GM04503 (cell line): ENCODE results near the gene PIP4K2C.

Experiments
- DNase-seq: peaks from one replicate; pipeline ENCODE4 v3.0.0-alpha.2; 2012; ENCODE audit warnings: low read depth

Gene PIP4K2C

DNA sequence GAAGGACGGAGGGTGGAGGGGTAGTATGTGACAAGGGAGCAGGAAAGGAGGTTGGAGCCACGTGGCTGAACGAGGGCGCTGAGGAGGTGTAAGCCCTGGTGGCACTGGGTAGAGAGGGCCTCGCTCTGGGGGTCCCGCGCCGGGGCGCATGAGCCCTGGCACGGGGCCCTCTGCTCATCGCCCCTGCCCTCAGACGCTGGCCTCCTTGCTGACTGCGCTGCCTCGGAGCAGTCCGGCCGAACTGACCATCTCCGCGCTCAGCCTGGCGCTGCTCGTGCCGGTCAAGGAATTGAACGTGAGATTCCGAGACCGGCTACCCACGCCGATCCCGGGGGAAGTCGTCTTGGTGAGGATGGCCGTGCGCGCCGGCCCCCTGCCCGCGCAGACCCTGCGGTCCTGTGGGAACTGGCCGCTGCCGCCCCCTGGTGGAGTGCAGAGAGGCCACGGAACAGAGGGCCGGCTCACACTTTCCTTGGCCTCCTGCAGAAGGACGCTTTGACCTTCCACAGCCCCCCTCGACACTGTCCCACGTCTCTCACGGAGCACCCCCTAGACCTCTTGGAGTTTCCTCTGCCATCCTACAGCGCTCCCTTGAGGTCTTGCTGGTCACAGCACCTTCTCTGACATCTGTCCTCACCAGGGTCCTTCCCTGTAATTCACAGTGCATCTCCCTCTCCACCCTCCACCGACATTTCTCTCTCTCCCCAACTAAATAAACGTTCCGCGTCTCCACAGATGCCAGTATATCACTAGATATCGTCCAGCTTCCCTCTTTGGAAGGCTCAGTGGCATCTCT, 30.7 kb downstream of the PIP4K2C start:
- DNase-seq, result no peak

DNA sequence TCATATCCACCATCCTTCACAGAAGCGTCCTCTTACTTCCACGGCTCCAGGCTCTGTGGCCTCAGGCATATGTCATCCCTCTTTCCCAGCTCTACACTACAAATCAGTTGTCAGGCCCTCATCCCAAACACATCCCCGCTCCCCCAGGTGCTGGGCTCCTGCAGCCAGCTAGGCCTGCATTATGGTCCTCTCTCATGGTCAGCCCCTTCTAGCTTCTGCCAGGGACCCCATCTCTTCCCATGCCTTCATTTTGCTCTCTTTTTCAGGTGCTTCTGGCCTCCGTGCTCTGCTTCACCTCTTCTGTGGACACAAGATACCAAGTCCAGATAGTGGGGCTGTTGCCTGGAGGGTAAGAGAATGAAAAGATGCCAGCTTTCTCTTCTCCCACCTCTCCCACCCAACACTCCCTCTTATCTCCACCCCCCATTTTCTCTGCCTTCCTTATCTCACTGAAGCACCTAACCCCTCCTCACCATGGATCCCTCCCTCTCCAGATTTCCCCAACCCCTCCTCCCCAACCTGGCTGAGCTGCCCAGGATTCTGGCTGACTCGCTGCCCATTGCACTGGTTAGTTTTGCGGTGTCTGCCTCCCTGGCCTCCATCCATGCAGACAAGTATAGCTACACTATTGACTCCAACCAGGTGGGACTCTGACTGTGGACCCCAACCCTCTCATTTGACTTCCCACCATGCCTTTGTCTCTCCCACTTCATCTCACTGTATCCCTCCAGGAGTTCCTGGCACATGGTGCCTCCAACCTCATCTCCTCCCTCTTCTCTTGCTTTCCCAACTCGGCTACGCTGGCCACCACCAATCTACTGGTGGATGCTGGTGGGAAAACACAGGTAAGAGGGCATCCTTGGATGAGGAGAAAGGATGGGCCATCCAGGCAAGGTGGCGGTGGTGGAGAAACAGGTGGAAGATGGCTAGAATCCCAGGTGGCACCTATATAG, 31.6 kb downstream of the PIP4K2C start:
- no peak for DNase-seq

DNA sequence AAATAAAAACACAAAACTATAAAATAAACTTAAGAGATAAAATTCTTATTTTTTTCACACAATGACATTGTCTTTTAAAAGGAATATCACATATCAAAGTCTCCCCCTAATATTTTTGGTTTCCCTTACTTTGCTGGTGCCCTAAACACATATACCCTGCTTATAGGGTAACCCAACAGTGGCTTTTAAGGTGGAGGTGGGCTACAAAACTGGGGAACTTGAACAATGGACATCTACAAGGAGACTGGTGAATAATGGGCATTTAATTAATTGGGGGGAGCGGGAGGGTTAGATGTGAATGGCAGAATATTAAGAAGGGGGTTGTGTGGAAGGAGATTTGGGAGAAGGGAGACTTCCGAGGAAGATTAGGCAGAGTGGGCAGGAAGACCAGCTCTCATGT, 32.4 kb downstream of the PIP4K2C start:
- no peak for DNase-seq

DNA sequence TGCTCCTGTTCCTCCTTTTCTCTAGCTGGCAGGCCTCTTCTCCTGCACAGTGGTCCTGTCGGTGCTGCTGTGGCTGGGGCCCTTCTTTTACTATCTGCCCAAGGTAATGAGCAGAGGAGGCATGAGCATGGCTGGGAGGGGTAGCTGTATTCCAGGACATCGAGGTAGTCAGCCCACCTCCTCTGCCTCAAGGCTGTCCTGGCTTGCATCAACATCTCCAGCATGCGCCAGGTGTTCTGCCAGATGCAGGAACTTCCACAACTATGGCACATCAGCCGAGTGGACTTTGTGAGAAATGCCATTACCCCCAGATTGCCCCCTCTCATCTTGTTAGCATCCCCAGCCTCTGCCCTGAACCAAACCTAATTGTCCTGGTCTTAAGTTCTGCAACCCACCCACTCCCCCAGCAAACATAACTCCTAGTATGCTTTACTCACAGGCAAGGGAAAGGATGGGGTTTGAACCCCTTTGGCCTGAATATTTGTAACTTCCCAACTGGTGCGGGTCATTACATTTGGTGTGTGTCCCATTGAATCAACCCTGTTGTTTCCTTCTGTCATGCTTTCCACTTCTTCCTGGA, 32.9 kb downstream of the PIP4K2C start:
- no peak for DNase-seq

DNA sequence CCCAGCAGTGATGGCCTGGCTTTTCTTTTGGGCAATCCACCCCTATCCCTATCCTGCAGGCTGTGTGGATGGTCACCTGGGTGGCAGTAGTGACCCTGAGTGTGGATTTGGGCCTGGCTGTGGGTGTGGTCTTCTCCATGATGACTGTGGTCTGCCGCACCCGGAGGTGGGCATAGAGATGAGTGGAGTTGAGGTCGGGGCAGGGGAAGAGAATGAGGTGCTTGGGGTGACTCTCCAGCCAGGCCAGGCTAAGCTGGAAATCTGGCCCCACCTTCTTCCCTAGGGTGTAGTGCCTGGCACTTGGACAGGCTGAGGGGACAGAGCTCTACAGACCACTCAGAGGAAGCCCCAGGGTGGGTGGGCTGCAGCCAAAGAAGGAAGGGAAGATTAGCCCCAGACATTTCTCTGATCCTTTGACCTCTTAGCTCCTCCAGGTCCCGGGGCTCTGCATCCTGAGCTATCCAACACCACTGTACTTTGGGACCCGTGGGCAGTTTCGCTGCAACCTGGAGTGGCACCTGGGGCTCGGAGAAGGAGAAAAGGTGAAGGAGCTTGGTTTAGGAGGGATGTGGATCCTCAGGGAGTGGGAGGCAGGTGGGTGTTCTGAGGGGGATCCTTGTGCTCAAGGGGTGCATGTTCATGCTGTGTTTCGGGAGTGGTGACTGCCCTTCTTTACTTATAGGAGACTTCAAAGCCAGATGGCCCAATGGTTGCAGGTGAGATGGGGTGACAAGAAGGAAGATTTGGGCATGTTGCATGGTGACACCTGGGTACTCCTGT, 33.6 kb downstream of the PIP4K2C start:
- no peak for DNase-seq

DNA sequence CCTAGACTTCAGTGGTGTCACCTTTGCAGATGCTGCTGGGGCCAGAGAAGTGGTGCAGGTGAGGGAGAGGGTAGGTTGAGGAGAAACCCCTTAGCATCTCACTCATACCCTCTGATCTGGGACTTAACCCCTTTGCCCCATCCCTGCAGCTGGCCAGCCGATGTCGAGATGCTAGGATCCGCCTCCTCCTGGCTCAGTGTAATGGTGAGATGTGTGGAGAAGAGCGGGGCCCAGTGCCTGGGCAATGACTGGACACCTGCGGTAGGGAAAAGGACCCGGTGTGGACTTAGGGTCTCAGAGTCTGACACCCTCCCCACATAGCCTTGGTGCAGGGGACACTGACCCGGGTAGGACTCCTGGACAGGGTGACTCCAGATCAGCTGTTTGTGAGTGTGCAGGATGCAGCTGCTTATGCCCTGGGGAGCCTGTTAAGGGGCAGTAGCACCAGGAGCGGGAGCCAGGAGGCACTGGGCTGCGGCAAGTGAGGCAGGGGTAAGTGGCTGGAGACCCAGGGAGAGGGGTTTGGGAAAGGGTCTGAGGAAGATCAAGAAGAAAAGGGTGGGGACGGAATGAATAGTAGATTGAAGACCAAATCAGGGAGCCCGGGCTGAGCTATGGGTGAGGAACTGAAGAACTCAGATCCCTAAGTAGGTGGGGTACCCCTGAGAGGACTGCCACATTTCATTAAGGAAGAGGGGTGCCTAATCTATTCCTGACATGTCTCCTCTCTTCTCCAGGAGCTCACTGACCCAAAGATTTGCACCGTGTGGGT, 34.5 kb downstream of the PIP4K2C start:
- DNase-seq, result no peak

DNA sequence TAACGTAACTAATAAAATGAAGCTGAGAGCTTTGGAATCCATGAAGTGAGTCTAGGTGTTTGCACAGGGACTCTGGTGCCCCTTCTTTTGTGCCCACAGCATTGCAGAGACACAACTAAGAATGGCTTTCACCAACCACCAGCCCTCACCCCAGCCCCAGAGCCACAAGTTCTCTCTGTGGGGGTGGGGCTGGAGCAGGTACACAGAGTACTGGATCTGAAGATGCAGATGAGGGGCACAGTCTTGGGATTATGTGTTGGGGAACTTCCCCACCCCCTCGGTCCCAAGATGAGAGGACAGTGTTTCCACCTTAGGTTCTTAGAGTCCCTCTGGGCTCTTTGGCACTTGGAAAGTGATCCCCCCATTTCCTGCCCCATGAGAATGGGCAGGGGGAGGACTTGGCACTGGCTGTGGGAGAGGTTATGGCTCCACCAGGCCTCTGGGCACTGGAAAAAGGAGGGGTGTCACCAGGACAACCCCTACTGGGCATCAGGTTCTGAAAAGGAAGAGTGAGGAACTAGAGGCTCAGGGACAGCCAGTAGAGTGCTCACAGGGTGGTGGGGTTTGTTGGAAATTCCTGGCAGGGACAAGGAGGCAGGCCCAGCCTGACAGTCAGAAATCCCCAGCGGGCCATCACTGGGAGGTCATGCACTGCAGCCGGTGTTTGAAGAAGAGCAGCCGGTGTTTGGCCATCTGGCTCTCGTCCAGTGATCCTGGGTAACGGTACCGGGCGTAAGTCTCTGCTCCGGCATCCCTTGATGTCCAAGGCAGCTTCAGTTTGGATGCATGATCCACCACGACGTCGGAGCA, 35.3 kb downstream of the PIP4K2C start:
- no peak for DNase-seq

DNA sequence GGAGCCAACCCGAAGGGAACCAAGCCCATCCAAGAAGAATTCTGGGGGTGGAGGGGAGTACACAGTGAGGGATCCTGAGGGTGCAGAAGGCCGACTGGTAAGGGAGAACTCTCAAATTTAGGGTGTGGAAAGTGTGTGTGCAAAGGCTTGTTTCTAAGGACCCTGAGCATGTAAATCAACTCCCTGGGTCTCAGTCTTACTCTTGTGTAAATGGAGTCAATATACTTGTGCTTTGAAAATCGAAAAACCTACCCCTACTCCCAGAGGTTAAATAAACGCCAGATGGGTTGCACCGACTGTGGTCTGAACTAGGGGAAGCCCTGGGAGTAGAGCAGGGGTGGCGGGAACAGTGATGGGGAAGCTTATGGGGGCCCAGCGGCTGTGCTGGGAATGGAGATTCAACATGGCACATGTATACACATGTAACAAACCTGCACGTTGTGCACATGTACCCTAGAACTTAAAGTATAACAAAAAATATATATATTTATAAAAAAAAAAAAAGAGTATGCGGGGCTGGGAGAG, 36.0 kb downstream of the PIP4K2C start:
- no peak for DNase-seq

DNA sequence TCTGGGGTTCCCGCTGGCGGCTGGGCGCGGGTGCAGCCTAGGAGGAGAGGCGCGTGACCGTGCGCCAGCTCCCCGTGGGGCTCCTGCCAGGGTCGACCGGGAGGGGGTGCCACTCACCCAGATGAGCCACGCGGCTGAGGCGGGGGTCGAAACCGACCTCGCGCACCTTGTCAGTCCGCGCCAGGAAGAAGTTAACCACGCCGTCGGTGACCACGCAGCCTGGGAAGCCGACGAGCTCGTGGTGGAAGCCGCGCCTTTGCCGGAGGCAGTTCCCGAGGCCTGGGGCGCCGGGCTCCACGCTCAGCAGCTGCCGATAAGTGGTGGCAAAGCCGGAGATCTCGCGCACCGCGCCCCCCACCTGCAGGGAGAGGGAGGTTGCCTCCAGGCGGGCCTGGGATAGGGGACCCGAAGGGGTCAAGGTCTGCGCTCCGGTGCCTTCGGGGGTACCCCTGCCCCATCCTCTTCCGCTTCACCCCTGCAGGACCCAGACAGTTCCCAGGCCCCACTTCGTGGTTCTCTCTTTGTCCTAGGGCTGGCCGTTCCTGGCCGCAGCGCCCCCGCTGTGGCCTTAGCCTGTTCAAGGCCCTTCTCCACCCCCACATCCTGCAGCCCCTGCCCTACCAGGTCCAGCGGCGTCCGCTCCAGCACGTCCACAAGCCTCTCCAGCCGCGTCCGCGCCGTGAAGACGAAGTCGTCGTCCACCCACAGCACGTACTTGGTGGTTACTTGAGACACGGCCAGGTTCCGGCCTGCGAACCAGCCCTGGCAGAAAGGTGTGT, 36.7 kb downstream of the PIP4K2C start:
- DNase-seq, result no peak

DNA sequence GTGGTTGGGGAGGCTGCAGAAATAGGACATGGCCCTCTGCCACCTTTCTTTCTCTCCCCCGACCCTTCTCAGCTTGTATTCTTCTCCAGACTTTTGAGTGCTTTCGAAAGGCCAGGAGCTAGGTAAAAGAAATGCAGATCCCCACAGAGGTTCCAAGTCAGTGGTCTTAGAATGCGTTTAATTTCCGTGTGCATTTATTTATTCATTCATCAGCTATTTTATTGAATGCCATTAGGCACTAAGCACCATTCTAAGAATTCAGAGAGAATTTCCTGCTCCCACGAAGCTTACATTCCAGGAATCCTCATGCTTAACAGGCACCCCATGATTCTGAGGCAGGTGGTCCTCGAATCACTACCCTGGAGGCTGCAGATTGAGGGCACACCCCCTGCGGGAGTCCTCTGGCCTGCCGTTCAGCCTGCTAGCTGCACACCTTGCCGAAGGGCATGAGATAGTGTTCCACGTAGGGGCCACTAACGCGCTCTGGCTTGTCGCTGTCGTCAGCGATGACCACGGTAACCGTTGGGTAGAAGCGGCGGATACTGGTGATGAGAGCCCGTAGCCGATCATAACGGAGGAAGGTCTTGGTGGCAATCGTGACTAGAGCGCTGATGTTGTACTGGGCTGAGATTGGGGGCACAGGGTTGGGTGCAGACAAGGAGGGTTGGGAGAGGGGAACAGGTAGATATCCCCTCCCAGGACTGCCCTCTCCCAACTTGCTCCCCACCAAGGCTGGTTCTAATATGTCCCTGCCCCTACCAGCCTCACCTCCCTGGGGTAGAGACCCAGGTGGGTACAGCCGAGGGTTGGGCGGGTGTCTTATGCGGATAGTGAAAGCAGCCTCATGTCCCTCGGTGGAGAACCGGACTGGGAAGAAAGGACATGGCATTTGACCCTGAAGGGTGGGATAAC, 37.5 kb downstream of the PIP4K2C start:
- DNase-seq, result no peak

DNA sequence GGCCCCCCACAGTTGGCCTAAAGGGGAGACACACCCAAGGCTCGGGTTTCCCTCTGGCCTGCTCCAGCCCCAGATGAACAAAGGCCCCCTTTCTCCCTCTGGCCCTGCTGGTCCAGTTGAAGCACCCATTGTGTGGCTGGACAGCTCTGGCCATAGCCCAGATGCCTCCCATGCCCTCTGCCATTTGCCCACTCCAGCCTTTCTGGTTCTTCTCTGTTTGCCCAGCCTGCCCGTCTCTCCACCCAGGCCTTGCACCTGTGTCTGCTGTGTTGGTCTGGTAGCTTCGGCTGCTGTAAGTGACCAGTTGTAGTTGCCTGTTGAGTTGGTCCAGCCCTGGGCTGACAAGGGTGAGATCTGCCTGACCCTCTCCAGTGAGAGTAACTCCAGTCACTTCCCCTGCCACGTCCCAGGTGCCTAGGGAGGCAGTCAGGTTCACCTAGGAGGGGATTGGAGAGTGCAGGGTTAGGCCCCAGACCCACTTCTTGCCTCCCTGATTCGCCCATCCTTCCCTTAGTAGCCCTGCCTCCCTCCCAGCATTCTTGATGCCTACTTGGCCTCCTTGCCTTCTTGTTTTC, 39.0 kb downstream of the PIP4K2C start:
- DNase-seq, result no peak

DNA sequence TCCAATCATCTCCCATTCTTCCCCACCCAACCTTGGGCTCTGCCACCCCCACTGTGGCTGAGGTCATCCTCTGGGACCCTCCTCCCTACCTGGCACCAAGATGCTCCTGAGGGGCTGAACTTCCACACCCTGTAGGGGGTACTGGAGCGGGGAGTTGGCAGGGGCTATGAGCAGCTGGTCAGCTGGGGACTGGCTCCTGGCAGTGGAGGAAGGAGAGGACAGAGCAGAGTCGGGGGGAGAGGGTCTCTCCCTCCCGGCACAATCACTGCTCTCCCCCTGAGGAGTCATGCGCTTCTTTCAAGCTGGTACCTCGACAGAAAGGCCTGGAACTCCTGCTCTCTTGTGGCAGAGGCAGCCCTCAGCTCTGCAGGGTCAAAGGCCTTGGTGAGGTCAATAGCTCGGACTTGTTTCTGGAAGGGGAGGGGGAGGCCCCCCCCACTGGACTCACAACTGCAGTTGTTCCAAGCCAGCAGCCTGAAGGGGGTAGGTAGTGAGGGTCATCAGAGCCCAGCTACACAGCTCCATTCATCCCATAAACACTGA, 40.0 kb downstream of the PIP4K2C start:
- no peak for DNase-seq

DNA sequence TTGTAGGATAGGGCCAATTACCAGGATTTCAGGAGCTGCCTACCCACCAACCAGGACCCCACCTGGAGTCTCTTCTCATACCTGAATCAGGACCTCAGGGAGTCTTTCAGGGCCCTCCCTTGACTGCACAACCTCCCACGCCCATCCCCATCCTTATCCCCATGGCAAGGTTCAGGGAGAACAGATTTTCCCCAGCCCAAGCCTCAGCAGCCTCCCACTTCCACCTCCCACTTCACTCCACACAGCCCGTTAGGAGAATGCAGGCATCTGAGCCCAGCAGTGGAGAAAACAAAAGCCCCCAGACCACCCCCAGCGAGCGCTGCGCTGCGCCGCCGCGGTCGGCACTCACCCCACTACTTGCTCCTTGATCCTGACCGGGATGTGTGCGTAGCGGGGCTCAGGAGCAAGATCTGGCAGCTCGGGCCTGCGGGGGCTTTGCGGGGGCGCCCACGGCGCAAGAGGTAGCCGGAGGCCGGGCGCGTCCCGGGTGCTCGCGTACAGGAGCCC, 40.6 kb downstream of the PIP4K2C start:
- no peak for DNase-seq

DNA sequence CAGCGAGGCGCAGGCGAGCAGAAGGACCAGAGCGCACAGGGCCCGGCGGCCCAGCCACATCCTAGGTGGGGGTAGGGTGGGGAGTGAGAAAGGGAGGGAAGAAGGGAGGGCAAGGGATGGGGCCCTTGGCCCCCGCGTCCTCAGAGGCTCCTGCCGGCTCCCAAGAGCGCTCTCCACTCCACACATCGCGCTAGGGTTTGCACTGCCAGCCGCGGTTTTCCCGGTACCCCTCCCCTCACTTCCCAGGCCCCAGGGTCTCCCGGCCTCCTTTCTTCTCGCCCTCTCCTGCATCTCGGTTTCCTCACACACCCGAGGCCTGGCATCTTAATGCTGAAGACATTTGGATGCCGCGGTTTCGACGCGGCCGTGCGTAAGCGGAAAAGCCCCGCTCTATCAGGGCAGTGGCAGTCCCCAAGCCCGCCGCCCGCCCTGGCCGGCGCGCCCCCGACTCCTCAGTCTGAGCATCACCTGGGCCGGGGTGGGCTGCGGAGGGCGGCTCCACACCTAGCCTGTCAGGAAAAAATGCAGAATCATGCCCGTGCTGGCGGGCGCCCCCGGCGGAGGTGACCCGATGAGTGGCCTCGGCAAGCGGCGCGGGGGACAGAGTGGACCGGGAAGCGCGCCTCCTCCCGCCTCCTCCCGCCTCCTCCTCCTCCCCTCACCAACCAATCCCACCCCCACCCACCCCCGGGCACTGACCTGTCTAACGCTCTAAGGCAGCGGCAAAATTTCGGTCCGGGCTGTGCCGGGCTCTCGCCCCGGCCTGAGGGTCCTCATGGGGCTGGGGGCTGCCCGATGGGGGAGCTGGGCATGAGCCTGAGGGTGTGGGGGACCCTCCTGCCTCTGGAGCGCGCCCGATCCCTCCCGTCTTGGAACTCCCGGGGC, 41.3 kb downstream of the PIP4K2C start:
- no peak for DNase-seq

DNA sequence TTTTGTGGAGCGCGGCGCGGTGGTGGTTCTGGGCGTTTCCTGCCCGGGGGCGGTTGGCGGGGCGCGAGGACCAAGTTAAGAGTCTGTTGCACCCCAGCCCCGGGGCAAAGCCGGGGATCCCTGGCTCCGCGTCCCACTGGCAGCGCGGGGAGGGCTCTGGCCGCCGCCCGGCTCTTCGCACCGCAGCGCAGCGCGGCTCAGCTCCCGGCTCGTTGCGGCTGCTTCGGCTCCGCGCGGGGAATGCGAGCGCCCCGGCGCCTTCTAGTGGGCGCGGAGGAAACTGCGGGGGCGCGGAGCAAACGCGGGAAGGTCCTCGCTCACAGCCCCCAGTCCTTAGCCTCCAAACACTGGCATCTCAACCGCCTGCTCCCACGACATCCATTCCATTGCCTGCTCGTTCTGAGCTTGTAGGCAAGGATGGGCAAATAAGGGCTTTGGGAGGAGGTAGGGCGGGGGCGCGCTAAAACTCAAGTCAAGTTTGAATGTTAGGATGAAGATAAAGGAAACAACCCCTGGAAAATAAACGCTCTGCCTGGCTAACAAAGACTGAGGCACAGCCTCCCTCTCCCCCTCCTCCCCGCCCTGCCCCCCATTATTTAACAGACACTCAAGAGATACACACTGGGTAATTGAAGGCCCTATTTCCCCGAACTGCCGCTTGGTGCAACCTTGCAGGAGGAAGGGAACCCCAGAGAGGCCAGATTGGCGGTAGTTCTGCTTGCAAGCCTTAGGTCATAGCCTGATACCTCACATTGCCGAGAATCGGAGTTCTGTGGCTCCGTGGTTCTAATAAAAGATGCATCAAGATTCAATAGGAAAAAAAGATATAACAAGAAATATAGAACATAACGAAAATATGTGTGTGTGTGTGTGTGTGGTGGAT, 42.2 kb downstream of the PIP4K2C start, which contains the start of gene B4GALNT1:
Gene B4GALNT1 (minus strand): TSS at position 244 of the 883 bp plus-strand sequence. CDS start 1,069 bp downstream, outside the sequence.
- DNase-seq, result no peak
